Stimulated activated naive CD4-positive, alpha-beta T cell treated with Interleukin-2 at 50 U/mL for 16 hours (primary cell): ENCODE data around the gene TM2D3.

Experiments used
- DNase-seq: peaks from one replicate; lab custom pipeline; 2025; lab: John Stamatoyannopoulos, UW

Gene TM2D3

DNA sequence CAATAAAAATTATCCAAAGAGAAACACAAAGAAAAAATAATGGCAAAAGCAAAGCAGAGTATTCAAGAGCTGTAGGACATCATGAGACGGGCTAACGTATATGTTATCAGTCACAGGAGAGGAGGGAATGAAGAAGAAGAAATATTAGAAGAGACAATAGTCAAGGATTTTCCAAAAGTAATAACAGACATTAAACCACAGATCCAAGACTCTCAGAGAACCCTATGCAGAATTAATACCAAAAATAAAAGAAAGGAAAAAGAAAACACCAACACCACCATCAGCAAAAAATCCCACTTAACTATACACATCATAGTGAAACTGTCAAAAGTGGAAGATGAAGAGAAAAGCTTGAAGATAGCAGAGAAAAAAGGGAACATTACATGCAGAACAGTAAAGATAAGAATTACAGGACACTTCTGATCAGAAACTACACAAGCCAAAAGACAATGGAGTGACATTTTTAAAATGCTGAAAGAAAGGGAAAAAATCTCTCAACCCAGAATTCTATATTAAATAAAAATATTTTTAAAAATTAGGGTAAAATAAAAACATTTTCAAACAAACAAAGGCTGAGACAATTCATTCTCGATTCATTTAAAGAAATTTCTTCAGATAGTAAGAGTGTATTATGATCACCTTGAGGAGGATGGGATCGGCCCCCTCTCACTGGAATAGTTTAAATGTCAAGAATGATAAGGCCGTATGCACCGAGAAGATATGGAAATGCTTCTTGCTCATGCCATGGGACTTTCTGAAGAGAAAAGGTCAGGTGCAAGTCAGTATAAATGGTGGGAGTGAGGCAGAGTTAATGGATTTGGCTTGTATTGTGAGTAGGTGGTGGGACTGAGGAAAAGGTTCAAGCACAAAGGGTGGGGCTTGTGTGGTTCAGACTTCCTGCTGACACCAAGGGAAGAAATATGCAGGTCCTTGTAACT lies 28.5 kb downstream of the TM2D3 start:
- no peak for DNase-seq

DNA sequence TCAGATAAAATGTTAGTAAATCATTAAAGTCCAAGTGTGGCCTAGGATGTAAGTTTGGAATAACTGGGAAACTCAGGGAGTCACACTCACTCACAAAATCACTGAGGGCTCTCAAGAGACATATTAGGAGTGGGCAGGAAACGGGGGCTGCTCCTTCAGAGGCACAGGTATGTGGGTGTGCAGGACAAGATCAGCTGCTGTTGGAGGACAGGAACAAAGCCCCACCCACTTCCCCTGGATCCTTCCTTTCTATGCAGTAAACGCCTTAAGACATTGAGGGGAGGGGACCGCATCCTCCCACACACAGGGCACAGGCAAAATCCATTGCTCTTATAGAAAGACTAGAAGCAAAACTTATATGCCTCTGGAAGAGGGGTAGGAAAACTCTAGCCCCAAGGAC lies 30.2 kb downstream of the TM2D3 start:
- no peak for DNase-seq

DNA sequence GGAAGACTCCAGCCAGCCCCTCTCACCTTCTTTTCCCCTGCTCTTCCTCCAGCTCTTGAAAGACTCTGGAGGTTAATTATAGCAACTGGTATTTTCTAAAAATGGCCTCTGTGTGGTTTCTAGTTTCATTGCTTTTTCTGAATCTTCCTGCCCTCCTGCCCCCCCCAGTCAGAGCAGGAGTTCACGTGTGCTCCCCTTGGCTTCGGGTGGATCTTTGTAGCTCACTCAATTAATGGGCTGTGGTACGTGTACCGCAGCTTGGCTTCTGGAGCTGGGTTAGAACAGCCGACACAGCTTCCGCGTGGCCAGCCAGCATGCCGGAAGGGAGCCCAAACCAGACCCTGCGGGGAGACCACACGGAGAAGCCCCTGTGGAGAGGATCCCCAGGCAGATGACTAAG lies 31.5 kb downstream of the TM2D3 start:
- no peak for DNase-seq

DNA sequence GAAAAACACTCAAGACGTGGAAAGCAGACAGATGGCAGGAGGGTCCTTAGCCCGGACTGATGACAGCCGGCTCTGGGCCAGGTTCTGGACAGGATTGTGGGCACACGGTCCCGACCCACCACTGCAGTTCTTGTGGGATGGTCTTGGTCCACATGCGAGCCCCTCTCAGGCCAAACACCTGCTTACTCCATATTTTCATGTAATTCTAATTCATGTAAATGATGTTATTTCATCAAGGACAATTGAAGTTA lies 32.6 kb downstream of the TM2D3 start:
- no peak for DNase-seq

DNA sequence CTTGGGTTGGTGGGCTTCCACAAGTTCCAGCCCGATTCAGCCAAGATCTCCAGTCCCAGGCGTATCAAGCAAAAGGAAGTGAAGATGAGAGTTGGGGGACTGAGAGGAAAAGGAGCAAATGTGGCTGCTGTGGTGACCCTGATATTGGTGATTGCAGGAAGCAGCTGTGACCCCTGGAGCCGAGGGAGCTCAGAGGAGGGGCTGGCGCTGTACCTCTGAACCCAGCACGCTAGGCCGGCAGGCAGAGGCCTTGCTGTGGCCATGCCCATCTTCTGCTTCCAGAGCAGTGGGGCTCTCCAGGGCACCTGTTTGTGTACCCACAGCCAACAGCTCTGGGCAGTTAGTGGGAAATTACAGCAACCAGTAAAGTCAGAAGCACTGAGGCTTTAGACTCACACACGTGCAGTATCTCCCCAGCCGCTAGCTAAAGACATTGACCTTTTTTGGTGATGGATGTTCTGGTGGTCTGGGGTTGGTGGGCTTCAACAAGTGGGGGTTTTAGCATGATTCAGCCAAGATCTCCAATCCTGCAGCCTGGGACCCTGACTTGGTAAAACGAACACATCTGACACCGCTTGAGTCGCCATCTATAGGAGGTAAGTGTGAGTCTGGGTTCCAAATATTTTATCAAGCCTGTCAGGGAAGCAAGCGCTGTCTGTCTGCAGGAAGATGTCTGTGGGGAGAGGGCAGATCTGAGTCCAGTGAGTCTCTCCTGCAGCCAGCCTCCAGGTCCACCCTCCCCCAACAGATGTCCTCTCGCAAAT lies 33.1 kb downstream of the TM2D3 start:
- DNase-seq: no peak

DNA sequence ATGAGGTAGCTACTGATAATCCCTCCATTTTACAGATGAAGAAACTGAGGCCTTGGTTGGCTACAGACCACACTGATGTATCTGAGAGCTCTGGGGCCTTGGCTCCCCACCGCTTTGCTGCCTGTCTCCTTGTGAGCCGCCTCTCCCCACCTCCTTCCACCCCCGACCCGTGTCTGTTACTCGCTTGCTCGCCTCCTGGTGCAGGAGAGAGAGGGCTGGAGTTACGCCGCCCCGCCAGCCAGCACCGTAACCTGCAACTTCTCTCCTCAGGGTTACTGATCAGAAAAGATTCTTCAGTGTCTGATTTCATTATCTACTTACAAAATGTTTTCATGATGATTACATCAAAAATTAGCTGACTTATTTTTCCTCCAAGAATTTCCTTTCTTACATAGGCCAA lies 34.1 kb downstream of the TM2D3 start:
- DNase-seq: no peak

DNA sequence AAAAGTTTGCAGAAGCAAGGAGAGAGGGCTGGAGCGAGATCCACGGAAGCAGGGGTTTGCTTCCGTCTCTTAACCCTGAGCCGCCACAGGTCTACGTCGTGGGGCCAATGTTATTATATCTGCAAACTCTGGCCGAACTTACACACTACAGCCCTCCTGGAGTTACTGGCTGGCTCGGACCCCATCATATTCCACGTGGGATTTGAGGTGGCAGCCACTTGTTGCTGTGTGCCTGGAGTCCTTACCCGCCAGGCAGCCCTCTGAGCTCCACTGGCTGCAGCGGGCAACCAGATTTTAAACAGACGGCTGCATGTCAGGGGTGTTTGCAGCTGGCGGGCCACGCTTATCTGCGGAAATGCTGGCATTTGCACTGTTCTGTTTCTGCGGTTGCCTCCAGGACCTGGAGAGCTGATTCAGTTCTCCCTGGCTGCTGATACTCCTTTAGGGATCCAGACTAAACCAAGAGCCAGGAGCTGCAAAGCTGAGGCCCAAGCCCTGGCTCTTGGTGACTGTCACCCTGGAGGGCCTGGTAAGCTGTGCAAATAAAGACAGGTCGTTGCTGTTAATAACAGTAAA lies 34.7 kb downstream of the TM2D3 start:
- DNase-seq: no peak

DNA sequence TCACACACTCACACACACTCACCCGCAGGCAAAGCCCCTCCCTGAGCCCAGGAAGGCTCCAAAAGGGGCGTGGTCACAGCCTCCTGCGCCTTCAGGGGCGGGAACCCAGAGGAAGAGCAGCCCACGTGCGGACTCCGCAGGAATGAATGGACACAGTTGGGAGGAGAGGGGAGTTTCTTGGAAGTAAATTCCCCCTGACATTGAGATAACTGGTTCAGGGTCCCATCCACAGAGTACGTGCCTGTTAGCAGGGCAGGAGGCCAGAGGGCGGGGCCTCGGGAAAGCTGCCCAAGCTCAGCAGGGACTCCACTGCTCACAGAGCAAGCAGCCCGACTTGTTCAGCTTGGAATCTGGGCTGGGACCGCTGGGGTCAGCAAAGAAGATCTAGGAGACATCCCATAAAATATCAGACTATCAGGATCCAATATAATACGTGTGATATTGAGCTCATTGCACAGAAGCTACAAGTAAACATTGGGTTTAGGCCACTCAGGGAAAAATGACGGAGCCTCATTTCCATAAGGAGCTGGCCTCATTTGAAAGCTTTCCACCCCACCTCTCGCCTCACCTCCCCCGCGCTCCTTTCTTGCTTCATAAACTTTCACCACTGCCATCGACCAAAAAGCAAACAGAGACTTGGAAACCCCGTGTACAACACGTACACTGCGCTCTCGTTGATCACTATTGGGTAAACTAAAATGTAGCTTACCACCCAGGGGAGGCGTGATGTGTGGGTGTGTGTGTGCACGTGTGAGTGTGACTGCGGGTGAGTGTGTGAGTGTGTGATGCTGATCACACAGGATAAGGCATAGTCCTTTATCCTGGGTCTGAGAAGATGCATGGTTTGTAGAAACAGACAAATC lies 36.0 kb downstream of the TM2D3 start:
- DNase-seq: no peak

DNA sequence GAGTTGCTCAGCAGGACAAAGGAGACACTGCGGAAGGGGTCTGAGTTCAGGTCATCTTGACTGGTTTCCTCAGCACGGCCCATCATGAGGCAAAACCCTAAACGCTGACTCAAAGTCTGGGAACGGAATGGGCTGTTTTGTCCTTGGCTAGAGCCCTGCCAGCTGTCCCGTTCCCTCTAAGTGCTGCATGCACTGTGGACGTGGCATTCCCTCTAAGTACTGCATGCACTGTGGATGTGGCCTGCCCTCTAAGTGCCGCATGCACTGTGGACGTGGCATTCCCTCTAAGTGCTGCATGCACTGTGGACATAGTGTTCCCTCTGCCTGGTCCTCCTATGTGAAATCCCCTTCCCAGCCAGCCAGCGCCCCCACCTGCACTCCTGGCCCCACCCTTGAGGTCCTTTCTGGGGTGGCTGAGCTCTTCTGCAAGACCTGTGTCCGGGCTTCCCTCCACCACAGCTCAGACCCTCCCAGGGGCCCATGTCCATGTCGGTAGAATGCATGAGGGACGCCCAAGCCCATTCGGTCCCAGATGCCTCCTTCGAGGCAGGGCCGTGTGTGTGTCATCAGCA lies 36.7 kb downstream of the TM2D3 start:
- DNase-seq: no peak

DNA sequence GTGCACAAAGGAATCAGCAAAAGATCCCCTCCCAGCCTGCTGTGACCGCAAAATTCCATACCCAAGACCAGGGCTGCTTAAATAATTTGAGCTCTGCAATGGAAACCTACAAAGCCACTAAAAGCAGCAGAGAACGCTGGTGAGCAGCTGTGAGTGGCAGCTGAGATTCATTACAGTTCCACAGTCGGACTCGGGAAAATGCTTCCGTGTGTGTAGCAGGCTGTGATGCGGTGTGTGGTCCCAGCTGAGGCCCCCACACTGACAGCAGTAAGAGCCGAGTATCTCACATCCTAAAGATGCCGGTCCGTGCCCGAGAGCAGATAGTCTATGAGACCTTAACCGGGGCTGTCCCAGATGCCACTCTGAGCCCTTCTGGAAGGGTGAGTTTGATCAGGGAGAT lies 37.4 kb downstream of the TM2D3 start:
- DNase-seq: no peak

DNA sequence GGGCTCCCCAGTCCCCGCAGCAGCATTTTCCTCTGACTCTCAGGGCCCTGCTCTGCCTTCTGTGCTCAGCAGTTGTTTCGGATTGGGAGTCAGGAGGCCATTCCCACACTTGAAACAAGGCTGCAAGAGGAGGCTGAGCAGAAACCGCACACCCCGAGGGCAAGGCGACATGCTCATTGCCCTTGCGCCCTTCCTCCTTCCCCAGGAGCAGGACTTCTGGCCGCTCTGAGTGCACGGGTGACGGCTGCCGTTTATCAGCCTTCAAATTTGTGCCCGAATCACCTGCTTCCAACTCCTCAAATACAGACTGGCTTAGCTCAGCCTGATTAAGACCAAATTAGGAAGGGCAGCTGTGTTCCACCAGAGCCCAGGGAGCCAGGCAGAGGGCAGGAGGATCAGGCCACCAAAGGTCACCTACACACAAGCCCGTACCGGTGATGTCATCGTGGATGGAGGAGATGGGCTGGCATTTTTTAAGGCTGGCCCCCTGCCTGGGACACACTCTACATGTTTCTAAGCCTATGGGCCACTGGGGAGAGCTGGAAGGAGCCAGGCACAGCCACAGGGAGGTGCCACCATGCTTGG lies 38.1 kb downstream of the TM2D3 start:
- no peak for DNase-seq

DNA sequence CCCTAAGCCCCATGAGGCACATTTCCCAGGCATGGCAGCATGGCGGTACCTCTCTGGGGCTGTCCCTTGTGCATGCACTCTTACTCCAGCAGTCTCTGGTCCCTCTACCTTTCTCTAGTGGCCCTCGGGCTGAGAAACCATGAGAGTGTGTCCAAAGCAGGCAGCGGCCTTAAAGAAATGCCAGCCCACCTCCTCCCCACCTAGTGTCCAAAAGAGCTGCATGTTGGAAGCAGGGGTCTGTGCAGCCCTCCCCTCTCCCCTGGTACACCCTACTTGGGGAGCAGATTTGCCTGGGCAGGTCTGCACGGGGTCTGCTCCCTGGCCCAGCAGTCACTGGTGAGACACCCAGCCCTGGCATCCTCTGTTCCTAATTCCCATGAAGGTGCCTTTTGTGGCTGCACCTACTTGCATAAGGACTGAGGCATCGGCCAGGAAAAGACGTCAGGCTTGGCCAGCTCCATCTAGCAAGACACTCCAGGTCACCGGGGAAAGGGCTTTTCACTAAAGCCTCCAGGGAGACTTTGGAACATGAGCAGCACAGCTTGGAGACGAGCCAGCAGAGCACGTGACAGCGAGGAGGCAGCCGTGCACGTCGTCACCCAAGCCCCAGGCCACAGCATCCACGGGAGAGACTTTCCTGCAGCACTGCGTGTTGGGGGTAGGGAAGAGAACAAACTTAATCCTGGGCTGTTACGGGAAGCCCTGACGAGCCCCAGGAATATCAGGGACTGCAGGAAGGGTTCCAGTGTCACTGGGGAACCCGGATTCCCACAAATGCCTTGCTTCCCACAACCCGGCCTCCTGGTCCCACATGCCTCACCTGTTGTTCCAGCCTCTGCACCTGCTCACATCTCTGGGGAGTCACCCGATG lies 38.8 kb downstream of the TM2D3 start:
- DNase-seq: no peak

DNA sequence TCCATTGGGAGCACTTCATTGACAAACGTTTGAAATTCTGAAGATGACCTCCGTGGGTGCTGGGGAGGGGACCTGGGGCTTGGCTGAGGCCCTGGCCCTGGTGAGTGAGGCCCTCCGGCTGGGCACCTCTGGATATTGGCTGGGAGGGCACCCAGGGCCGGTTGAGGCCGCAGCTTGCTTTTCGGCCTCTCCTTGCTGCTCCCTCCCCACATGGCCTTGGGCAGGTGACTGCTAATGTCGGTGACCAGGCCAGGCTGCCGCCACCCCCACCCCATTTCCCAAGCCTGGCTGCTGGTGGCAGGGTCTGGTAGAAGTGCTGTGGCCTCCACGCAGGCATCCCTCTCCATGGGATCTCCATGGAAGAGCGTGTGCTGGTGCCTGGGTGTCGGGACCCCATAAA lies 39.5 kb downstream of the TM2D3 start:
- no peak for DNase-seq

DNA sequence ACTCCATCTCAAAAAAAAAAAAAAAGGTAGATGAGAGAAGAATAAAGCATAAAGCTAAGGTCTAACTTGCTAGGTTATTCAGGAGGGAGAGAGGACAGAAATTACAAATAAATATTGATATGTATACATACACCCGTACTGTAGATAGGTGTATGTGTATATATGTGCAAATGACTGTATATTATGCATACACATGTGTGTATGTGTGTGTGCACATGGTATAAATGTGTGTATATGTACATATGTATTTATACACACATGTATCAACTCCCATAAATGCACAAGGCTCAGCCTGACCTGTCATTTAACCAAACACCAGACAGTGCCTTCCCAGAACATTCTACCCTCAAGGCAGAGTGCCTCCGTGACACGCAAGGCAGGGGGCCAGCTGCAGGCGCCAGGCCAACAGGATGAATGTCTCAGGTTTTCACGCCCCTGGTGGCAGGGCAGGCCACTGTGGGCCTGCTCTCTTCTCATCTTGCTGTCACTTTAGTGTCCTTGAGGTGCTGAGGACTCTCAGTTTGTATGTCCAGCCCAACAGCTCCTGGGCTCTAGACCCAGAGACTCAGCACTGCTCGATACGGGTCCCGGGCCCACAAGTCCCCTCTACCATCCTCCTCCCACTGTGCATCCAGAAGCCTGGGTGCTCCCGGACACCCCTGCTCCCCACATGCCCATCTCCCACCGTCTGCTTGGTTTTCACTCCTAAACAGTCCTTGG lies 40.4 kb downstream of the TM2D3 start:
- no peak for DNase-seq

DNA sequence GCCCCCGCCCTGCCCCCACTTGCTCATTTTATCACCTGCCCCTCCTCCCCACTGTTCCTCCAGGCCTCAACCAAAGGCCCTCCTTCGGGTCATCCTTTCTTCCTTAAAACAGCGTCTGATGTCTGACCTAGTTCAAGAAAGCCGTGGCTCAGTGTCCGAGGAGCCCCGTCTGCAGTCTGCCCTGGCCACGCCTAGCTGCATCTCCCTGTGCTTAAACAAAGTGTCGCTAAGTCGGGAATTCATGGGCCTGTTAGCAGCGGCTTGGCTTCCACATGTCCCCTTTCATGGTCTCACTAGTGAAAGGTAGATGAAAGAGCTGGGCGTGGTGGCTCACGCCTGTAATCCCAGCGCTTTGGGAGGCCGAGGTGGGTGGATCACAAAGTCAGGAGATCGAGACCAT lies 41.2 kb downstream of the TM2D3 start:
- no peak for DNase-seq

DNA sequence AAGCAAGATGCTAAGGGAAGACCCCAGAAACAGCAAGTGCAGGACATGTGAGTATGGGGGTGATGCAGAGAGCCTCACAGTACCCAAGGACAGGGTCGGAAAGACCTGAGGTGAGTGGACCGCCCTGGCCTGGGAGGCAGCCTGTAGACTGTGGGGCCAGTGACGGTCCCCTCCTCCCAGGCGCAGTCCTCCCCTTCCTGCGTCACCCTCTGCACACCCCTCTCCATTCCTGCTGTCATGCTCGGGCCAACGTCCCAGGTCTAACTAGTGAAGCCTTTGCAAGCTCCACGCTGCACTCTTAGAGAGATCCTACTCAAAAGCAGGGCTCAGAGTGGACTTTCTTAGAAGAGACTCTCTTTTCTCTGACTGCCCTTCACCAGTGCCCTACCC lies 41.6 kb downstream of the TM2D3 start:
- no peak for DNase-seq

DNA sequence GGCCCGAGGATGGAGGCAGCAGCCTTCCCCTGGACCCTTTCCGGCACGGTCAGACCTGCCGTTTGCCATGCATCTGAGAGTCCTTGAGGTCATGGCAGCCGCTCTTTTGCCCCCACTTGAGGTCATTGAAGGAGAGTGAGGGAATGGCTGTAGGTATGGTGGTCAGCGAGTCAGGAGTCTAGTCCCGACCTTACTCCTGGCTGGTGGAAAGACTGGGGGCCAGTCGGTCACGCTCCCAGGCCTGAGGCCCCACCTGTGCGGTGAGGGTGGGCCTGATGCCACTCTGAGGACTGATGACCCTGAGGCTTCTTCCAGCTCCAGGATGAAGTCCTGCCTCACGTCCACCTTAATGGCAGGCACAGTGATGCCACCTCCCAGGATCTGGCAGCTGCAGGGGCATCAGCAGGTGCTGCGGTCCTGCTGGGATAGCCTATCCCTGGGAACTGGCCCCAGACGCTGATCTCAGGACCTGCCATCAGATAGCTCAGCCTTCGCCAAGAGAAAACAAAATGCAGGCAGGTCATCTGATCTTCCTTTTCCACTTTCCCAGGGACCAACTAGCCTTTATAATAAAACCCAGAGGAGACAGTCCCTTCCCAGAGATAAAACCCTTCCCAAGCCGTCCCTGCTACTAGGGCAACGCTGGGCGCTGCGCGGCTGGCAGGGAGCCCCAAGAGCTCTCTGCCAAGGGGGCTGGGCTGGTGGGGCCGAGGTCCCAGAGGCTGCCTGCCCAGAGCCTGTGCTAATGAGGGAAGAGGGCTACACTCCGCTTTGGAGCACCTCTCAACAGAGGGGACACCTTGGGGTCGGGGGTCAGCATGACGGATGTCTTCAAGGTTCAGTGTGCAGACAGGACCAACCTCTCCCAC lies 42.2 kb downstream of the TM2D3 start:
- no peak for DNase-seq

DNA sequence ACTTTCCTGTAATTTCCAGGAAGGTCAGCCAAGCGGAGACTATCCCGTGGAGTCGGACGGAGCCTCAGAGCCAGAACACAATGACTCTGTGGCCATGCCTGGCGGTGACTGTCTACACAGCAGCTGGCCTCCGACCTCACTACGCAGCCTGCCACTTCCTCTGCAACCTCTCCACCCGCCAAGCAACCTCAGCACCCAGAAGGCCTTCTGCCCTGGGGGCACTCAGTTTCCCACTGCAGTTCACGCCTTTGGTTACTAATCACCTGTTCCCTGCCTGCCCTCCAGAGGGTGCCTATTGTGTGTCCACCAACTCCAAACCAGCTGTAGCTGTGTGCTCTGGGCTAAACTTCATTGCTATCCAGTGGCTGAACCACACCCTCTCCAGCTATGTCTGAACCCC lies 44.0 kb downstream of the TM2D3 start:
- DNase-seq: no peak

DNA sequence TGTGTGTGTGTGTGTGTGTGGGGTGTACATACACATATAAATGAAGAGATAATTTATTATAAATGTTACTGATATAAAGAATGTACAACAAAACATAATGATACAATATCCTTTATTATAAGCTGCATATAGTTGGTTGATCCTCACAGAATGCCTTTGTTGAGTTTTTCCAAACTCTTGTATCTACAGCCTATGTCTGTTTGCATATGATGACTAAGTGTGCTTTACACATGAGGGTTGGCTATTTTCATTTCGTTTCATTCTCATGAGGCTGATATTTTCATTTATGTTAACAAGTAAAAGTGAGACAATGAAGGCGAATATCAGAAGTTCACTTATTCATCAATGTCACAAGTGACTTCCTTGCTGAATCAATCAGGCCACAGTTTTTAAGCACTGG lies 45.1 kb downstream of the TM2D3 start:
- DNase-seq: no peak
